NCI-H2171 treated with DMSO at 0.1 percent for 48 hours (cell line): ENCODE results near the gene ANK3.
"Not testable (repeated sequence)": the region's sequence is repeated elsewhere in the genome, so short reads cannot be mapped to it uniquely, and the experiment has no call there.

Source experiments
- DNase-seq: peaks from one replicate; lab custom pipeline; 2025; lab: John Stamatoyannopoulos, UW

ANK3 gene

GRCh38 chr10:60093317-60093716 lies 296.4 kb downstream of the ANK3 start:
- no peak for DNase-seq

GRCh38 chr10:60086862-60087261 lies 302.8 kb downstream of the ANK3 start:
- DNase-seq: no peak

GRCh38 chr10:60086421-60086820 lies 303.3 kb downstream of the ANK3 start:
- no peak for DNase-seq

GRCh38 chr10:60082744-60083344 lies 306.8 kb downstream of the ANK3 start:
- no peak for DNase-seq

- no peak for DNase-seq
Measured at GRCh38 chr10:60082341-60082740, 307.3 kb downstream of the ANK3 start.

- no peak for DNase-seq
Measured at GRCh38 chr10:60073781-60074656, 315.7 kb downstream of the ANK3 start.

GRCh38 chr10:60073397-60073780 lies 316.3 kb downstream of the ANK3 start:
- DNase-seq: no peak

- DNase-seq: no peak
Measured at GRCh38 chr10:60069311-60069710, 320.4 kb downstream of the ANK3 start.

- no peak for DNase-seq
Measured at GRCh38 chr10:60050366-60050765, 339.3 kb downstream of the ANK3 start.

- no peak for DNase-seq
Measured at GRCh38 chr10:60048091-60048501, 341.6 kb downstream of the ANK3 start.

GRCh38 chr10:60045571-60045970 lies 344.1 kb downstream of the ANK3 start:
- no peak for DNase-seq

- no peak for DNase-seq
Measured at GRCh38 chr10:60044971-60045370, 344.7 kb downstream of the ANK3 start.

GRCh38 chr10:60044242-60044641 lies 345.4 kb downstream of the ANK3 start:
- no peak for DNase-seq

GRCh38 chr10:60043561-60044241 lies 346.0 kb downstream of the ANK3 start:
- no peak for DNase-seq

GRCh38 chr10:60042914-60043313 lies 346.8 kb downstream of the ANK3 start:
- no peak for DNase-seq

- no peak for DNase-seq
Measured at GRCh38 chr10:60042262-60042661, 347.4 kb downstream of the ANK3 start.

GRCh38 chr10:60041489-60042133 lies 348.1 kb downstream of the ANK3 start:
- no peak for DNase-seq

- DNase-seq: no peak
Measured at GRCh38 chr10:60040014-60040662, 349.5 kb downstream of the ANK3 start.

GRCh38 chr10:60035984-60036383 lies 353.7 kb downstream of the ANK3 start:
- DNase-seq: no peak

- DNase-seq: not testable (repeated sequence)
Measured at GRCh38 chr10:60035375-60035774, 354.3 kb downstream of the ANK3 start.

GRCh38 chr10:60032723-60033122 lies 357.0 kb downstream of the ANK3 start:
- no peak for DNase-seq

GRCh38 chr10:60031664-60032063 lies 358.0 kb downstream of the ANK3 start:
- no peak for DNase-seq
